ENCODE data around the gene KRT83. TPM values are rescaled to one million over a fixed set of nuclear protein-coding genes. Genes with fewer than 3 reads are reported as not detected.

The KRT83 gene
- total RNA-seq, 2 donors from 2014 or later: not detected

- DNase-seq (ENCODE audit: low spot score): peak; percentile 94
- intact Hi-C loops (cut with DNase I): no loop called here
These were observed 42.4 kb downstream of the KRT83 start for GRCh38 chr12:52278575-52279421.

- intact Hi-C loops (cut with DNase I): no loop called here
- no peak for DNase-seq (ENCODE audit: low spot score)
These were observed 43.5 kb downstream of the KRT83 start for GRCh38 chr12:52277486-52278245.

GRCh38 chr12:52275686-52276085, 45.5 kb downstream of the KRT83 start:
- intact Hi-C loops (cut with DNase I): no loop called here
- DNase-seq (ENCODE audit: low spot score): no peak

- no peak for DNase-seq (ENCODE audit: low spot score)
- intact Hi-C loops (cut with DNase I): no loop called here
These were observed 46.6 kb downstream of the KRT83 start, which contains the start of gene KRT86 for GRCh38 chr12:52274521-52275120. Gene KRT86 (plus strand): TSS chr12:52274645. CDS start chr12:52301917, 27,272 bp downstream.

- DNase-seq (ENCODE audit: low spot score): no peak
- intact Hi-C loops (cut with DNase I): no loop called here
These were observed 50.0 kb downstream of the KRT83 start for GRCh38 chr12:52271158-52271557.

- DNase-seq (ENCODE audit: low spot score): peak; percentile 47
- intact Hi-C loops (cut with DNase I): no loop called here
These were observed 50.6 kb downstream of the KRT83 start for GRCh38 chr12:52270541-52271070.

GRCh38 chr12:52268212-52268611, 53.0 kb downstream of the KRT83 start:
- intact Hi-C loops (cut with DNase I): no loop called here
- no peak for DNase-seq (ENCODE audit: low spot score)

- DNase-seq (ENCODE audit: low spot score): no peak
- intact Hi-C loops (cut with DNase I): no loop called here
These were observed 53.5 kb downstream of the KRT83 start for GRCh38 chr12:52267699-52268098.

GRCh38 chr12:52267266-52267665, 53.9 kb downstream of the KRT83 start:
- peak; percentile 55 for DNase-seq (ENCODE audit: low spot score)

GRCh38 chr12:52266514-52266913, 54.7 kb downstream of the KRT83 start:
- intact Hi-C loops (cut with DNase I): no loop called here
- peak; percentile 26 for DNase-seq (ENCODE audit: low spot score)

More at GRCh38 chr12:52267266-52267665, 53.9 kb downstream of the KRT83 start:
- intact Hi-C loops (cut with DNase I): no loop called here

- intact Hi-C loops (cut with DNase I): no loop called here
- DNase-seq (ENCODE audit: low spot score): peak; percentile 3
These were observed 56.8 kb downstream of the KRT83 start for GRCh38 chr12:52264435-52264825.

Other genes starting within 250 kb of the KRT83 start
- gene SMIM41, start 241.7 kb downstream of the KRT83 start, total RNA-seq: under 1 TPM in 1 of 2 donors, not detected in 1; 0.19 TPM
- gene KRT80, start 129.4 kb downstream of the KRT83 start, total RNA-seq: under 1 TPM; 0.19 to 0.48 TPM
- gene KRT7, start 88.2 kb downstream of the KRT83 start, total RNA-seq: 1 to 10 TPM; 4.1 to 6.8 TPM
- not detected for gene KRT86, start 46.8 kb downstream of the KRT83 start, total RNA-seq
- not detected for gene KRT81, start 29.9 kb downstream of the KRT83 start, total RNA-seq
- not detected for gene KRT85, start 46.1 kb upstream of the KRT83 start, total RNA-seq
- not detected for gene KRT84, start 64.3 kb upstream of the KRT83 start, total RNA-seq
- gene KRT82, start 84.9 kb upstream of the KRT83 start, total RNA-seq: not detected
- gene KRT75, start 113.0 kb upstream of the KRT83 start, total RNA-seq: not detected
- gene KRT6B, start 130.7 kb upstream of the KRT83 start, total RNA-seq: not detected
- not detected for gene KRT6C, start 152.4 kb upstream of the KRT83 start, total RNA-seq
- gene KRT6A, start 171.9 kb upstream of the KRT83 start, total RNA-seq: not detected
- not detected for gene KRT5, start 199.0 kb upstream of the KRT83 start, total RNA-seq
- gene KRT71, start 231.7 kb upstream of the KRT83 start, total RNA-seq: not detected

Measured in posterior vena cava (tissue), 2 donors.